Sigmoid colon (tissue), 4 donors: Measurements from ENCODE around the gene TBC1D2B.

ENCODE experiments used
- CTCF ChIP-seq, 4 experiments: fragments of 450-650 bp in 3 of 4; fragments of 200-600 bp in 1 of 4; IDR thresholded peaks; one replicate each; pipeline ENCODE4 v1.5.1; 2016 to 2019; ENCODE audit warnings: antibody characterized with exemption in 4 of 4, mild to moderate bottlenecking in 3 of 4, moderate library complexity in 2 of 4
- EP300 ChIP-seq, 4 donors: sonication (generic); formaldehyde crosslinking; IDR thresholded peaks; one replicate each; pipeline ENCODE4 v1.6.1; 2017; ENCODE audit warnings: antibody characterized with exemption in 4 of 4
- POLR2A ChIP-seq, 2 donors: fragments of 450-650 bp; IDR thresholded peaks; one replicate each; pipeline ENCODE4 v1.6.1; 2016; ENCODE audit warnings: antibody characterized with exemption in 2 of 2, mild to moderate bottlenecking in 2 of 2, moderate library complexity in 2 of 2
- POLR2AphosphoS5 ChIP-seq, 4 donors: sonication (generic); formaldehyde crosslinking; IDR thresholded peaks; one replicate each; pipeline ENCODE4 v1.6.1; 2017; ENCODE audit warnings: antibody characterized with exemption in 4 of 4

- no peak for TF ChIP-seq CTCF (IDR thresholded peaks at IDR 0.05)
- no peak for TF ChIP-seq POLR2AphosphoS5 (IDR thresholded peaks at IDR 0.05)
- no peak for TF ChIP-seq POLR2A (IDR thresholded peaks at IDR 0.05)
- TF ChIP-seq EP300 (IDR thresholded peaks at IDR 0.05) = no peak
Measured at GRCh38 chr15:77989296-77990143, 88.0 kb downstream of the TBC1D2B start.
